Ovary (tissue), 3 donors: ENCODE data around the gene MAP3K12.

Experiments used
- CTCF ChIP-seq, 3 donors: fragments of 450-650 bp in 2 of 3; fragments of 200-600 bp in 1 of 3; IDR thresholded peaks; one replicate each; pipeline versions ENCODE4 v1.5.1 to v1.8.0; 2016 to 2022; ENCODE audit warnings: antibody characterized with exemption in 3 of 3, mild to moderate bottlenecking in 1 of 3
- EP300 ChIP-seq: sonication (generic); formaldehyde crosslinking; IDR thresholded peaks from one replicate; pipeline ENCODE4 v1.6.1; 2017; ENCODE audit warnings: antibody characterized with exemption
- POLR2A ChIP-seq: fragments of 450-650 bp; IDR thresholded peaks from one replicate; pipeline ENCODE4 v1.6.1; 2017; ENCODE audit warnings: antibody characterized with exemption, mild to moderate bottlenecking, moderate library complexity
- donor health status: DM: no; HTN: no; CAD: no.

- TF ChIP-seq CTCF (IDR thresholded peaks at IDR 0.05) (no peak), POLR2A (no peak), EP300 (no peak)
Observed at GRCh38 chr12:53538209-53538689, 39.0 kb upstream of the MAP3K12 start.
